ENCODE data around the gene CDK17.

GRCh38 chr12:96365604-96366380, 34.4 kb downstream of the CDK17 start:
- TF ChIP-seq POLR2A (IDR thresholded peaks at IDR 0.05) (no peak), CTCF (IDR thresholded peaks at IDR 0.05) (no peak), EP300 (IDR thresholded peaks at IDR 0.05) (no peak)

Data from tibial nerve (tissue), 4 donors.